MM.1S (cell line): ENCODE measurements around the gene PITPNM1.
A peak's percentile ranks its signal among the peaks of the same experiment; 100 is the strongest.

Experiments used
- DNase-seq: peaks from one replicate; pipeline ENCODE4 v3.0.0-alpha.2; 2015
- H2AFZ ChIP-seq: fragments of 300-600 bp; sonication (generic); 2 replicates; pipeline ENCODE4 v1.6.0; 2016; ENCODE audit warnings: antibody characterized with exemption, low read length
- H3F3A ChIP-seq: fragments of 300-600 bp; sonication (generic); 2 replicates; pipeline ENCODE4 v1.6.1; 2016; ENCODE audit warnings: mild to moderate bottlenecking, antibody characterized with exemption, low read length, moderate library complexity, mixed read lengths; ENCODE audit not compliant: insufficient read depth
- H3K27ac ChIP-seq: fragments of 300-600 bp; sonication (generic); 2 replicates; pipeline ENCODE4 v1.5.1; 2016; ENCODE audit warnings: mild to moderate bottlenecking, low read length
- H3K27me3 ChIP-seq: fragments of 300-600 bp; sonication (generic); replicated peaks from 2 replicates; pipeline ENCODE4 v1.6.0; 2016; ENCODE audit warnings: low read length; ENCODE audit not compliant: insufficient read depth
- H3K36me3 ChIP-seq: fragments of 300-600 bp; sonication (generic); replicated peaks from 2 replicates; pipeline ENCODE4 v1.6.1; 2016; ENCODE audit warnings: mild to moderate bottlenecking, low read length, mixed read lengths; ENCODE audit not compliant: insufficient read depth
- H3K4me1 ChIP-seq: fragments of 300-600 bp; sonication (generic); 2 replicates; pipeline ENCODE4 v1.6.1; 2016; ENCODE audit warnings: low read length, mixed read lengths
- H3K4me2 ChIP-seq: fragments of 300-600 bp; sonication (generic); 2 replicates; pipeline ENCODE4 v1.6.0; 2016; ENCODE audit warnings: low read depth, low read length
- H3K4me3 ChIP-seq: fragments of 300-600 bp; sonication (generic); 2 replicates; pipeline ENCODE4 v1.5.1; 2016; ENCODE audit warnings: low read length, mixed read lengths
- H3K79me2 ChIP-seq: fragments of 300-600 bp; sonication (generic); 2 replicates; pipeline ENCODE4 v1.6.1; 2016; ENCODE audit warnings: mixed run types, low read length, mixed read lengths
- H3K9ac ChIP-seq: fragments of 300-600 bp; sonication (generic); 2 replicates; pipeline ENCODE4 v1.6.1; 2016; ENCODE audit warnings: low read length, mixed read lengths
- H3K9me2 ChIP-seq: fragments of 300-600 bp; sonication (generic); replicated peaks from 2 replicates; pipeline ENCODE4 v1.6.1; 2016; ENCODE audit warnings: mild to moderate bottlenecking, low read length, mixed read lengths; ENCODE audit not compliant: insufficient read depth
- H3K9me3 ChIP-seq: fragments of 300-600 bp; sonication (generic); replicated peaks from 2 replicates; pipeline ENCODE4 v1.6.1; 2016; ENCODE audit warnings: mild to moderate bottlenecking, low read length, mixed read lengths; ENCODE audit not compliant: insufficient read depth
- H4K20me1 ChIP-seq: fragments of 300-600 bp; sonication (generic); 2 replicates; pipeline ENCODE4 v1.6.1; 2016; ENCODE audit warnings: mild to moderate bottlenecking, low read length, moderate library complexity, mixed read lengths; ENCODE audit not compliant: insufficient read depth
- CTCF ChIP-seq: fragments of 300-600 bp; sonication (generic); IDR thresholded peaks from 2 replicates; pipeline ENCODE4 v1.5.1; 2016; ENCODE audit warnings: antibody characterized with exemption, low read length, mixed read lengths
- EZH2 ChIP-seq: fragments of 300-600 bp; sonication (generic); optimal IDR thresholded peaks from 2 replicates; pipeline ENCODE3; 2017; ENCODE audit warnings: low read depth, mild to moderate bottlenecking, antibody characterized with exemption, low read length, mixed read lengths
- EZH2phosphoT487 ChIP-seq: fragments of 300-600 bp; sonication (generic); IDR thresholded peaks from 2 replicates; pipeline ENCODE4 v1.6.1; 2018; ENCODE audit warnings: antibody characterized with exemption, low read length

PITPNM1 gene

GRCh38 chr11:67508486-67509121 lies 3.4 kb upstream of the PITPNM1 start:
- no peaks in the 10 kb centered on the region for H4K20me1 ChIP-seq

GRCh38 chr11:67507864-67508485 lies 2.8 kb upstream of the PITPNM1 start, which contains the start of gene CDK2AP2:
TSS of gene CDK2AP2 (minus strand) at chr11:67508162. CDS start at chr11:67508082, 80 bp downstream.
- Histone ChIP-seq H3K9ac (peak within 1 kb of the TSS; percentile 93), H3K27me3 (peaks cover 52% of the 10 kb centered on the region), H3K27ac (peak within 1 kb of the TSS; percentile 90), H3K79me2 (peaks cover 13% of the 10 kb centered on the region), H3K4me2 (peak within 1 kb of the TSS; percentile 97), H4K20me1 (no peaks in the 10 kb centered on the region), H3K4me3 (peak within 1 kb of the TSS; percentile 75), H3K36me3 (no peaks in the 10 kb centered on the region), H3K4me1 (peaks cover 20% of the 10 kb centered on the region), H3F3A (peaks cover 14% of the 10 kb centered on the region), H3K9me3 (no peaks in the 10 kb centered on the region), H3K9me2 (no peaks in the 10 kb centered on the region), H2AFZ (peak within 1 kb of the TSS; percentile 85)
- no peak for TF ChIP-seq EZH2
- no peak for TF ChIP-seq EZH2phosphoT487
- TF ChIP-seq CTCF: no peak
- DNase-seq: peak; percentile 100

More at GRCh38 chr11:67508486-67509121, 3.4 kb upstream of the PITPNM1 start:
- Histone ChIP-seq H3K4me1 (peaks cover 20% of the 10 kb centered on the region), H3K36me3 (no peaks in the 10 kb centered on the region), H3K4me3 (peak overlapping the region; percentile 75), H3K4me2 (peak overlapping the region; percentile 76), H3K27ac (peak overlapping the region; percentile 90), H3K9ac (peak overlapping the region; percentile 93), H3K27me3 (peaks cover 51% of the 10 kb centered on the region), H2AFZ (peak overlapping the region; percentile 85), H3K9me2 (no peaks in the 10 kb centered on the region), H3F3A (peaks cover 14% of the 10 kb centered on the region), H3K9me3 (no peaks in the 10 kb centered on the region), H3K79me2 (peaks cover 13% of the 10 kb centered on the region)
- TF ChIP-seq EZH2phosphoT487: no peak
- TF ChIP-seq CTCF: no peak
- TF ChIP-seq EZH2: no peak
- peak; percentile 98 for DNase-seq

GRCh38 chr11:67507242-67507863 lies 2.2 kb upstream of the PITPNM1 start:
- Histone ChIP-seq H3K79me2 (peaks cover 13% of the 10 kb centered on the region), H3K36me3 (no peaks in the 10 kb centered on the region), H3F3A (peaks cover 14% of the 10 kb centered on the region), H3K4me3 (peak overlapping the region; percentile 75), H3K27ac (peak overlapping the region; percentile 90; the same call in 1 of the 2 replicates), H3K9ac (peak overlapping the region; percentile 93), H3K4me1 (peaks cover 20% of the 10 kb centered on the region), H2AFZ (peak overlapping the region; percentile 27), H3K4me2 (peak overlapping the region; percentile 97), H3K27me3 (peaks cover 53% of the 10 kb centered on the region), H4K20me1 (no peaks in the 10 kb centered on the region), H3K9me2 (no peaks in the 10 kb centered on the region), H3K9me3 (no peaks in the 10 kb centered on the region)
- peak; percentile 28 for DNase-seq
- TF ChIP-seq EZH2: no peak
- TF ChIP-seq CTCF: no peak
- no peak for TF ChIP-seq EZH2phosphoT487
